HEK293 (cell line): ENCODE measurements around the gene STAP2.
A peak's percentile ranks its signal among the peaks of the same experiment; 100 is the strongest.

Experiments used
- CTCF ChIA-PET: fragments of 350-600 bp; formaldehyde crosslinking; extraction: SDS; loops from one replicate; lab custom pipeline; 2021; ENCODE audit warnings: antibody characterized with exemption; lab: Yijun Ruan, JAX
- POLR2A ChIA-PET: fragments of 300-600 bp; formaldehyde crosslinking; extraction: SDS; loops from one replicate; lab custom pipeline; 2020; ENCODE audit warnings: antibody characterized with exemption, inconsistent platforms; lab: Yijun Ruan, JAX
- H3K27ac ChIP-seq: fragments of 200-500 bp; sonication (Bioruptor generic); 2 replicates; pipeline ENCODE4 v1.5.1; 2014; ENCODE audit warnings: low read depth, low read length, control low read depth, inconsistent platforms; ENCODE audit errors: extremely low read depth
- H3K36me3 ChIP-seq, 2 experiments: fragments of 200-500 bp in 1 of 2; sonication (Bioruptor generic) in 1 of 2; 1 replicate in 1 of 2; 2 replicates in 1 of 2; pipeline ENCODE4 v1.5.1; 2014 to 2017; ENCODE audit warnings: inconsistent platforms in 2 of 2, low read length in 2 of 2; ENCODE audit not compliant: control insufficient read depth in 2 of 2, insufficient read depth in 1 of 2
- H3K4me1 ChIP-seq: fragments of 200-500 bp; sonication (Bioruptor generic); 2 replicates; pipeline ENCODE4 v1.5.1; 2014; ENCODE audit warnings: mild to moderate bottlenecking, low read length, inconsistent platforms; ENCODE audit not compliant: control insufficient read depth, insufficient read depth
- H3K4me3 ChIP-seq: 2 replicates; pipeline ENCODE4 v1.5.1; 2011; ENCODE audit warnings: low read depth, mild to moderate bottlenecking, control low read depth, low read length, moderate library complexity
- H3K9me3 ChIP-seq: fragments of 200-500 bp; sonication (Bioruptor generic); 2 replicates; pipeline ENCODE4 v1.5.1; 2014; ENCODE audit warnings: low read depth, low read length, inconsistent platforms; ENCODE audit not compliant: control insufficient read depth, insufficient read depth
- KLF1 ChIP-seq: fragments of 450-650 bp; formaldehyde crosslinking; IDR thresholded peaks from 2 replicates; pipeline ENCODE4 v1.5.1; 2016; ENCODE audit warnings: missing biosample characterization, missing genetic modification characterization
- KLF8 ChIP-seq: fragments of 450-650 bp; formaldehyde crosslinking; IDR thresholded peaks from 2 replicates; pipeline ENCODE4 v1.5.1; 2016; ENCODE audit warnings: missing biosample characterization, missing genetic modification characterization
- RBAK ChIP-seq: fragments of 450-650 bp; formaldehyde crosslinking; IDR thresholded peaks from 2 replicates; pipeline ENCODE4 v1.5.1; 2016; ENCODE audit warnings: missing biosample characterization, missing genetic modification characterization
- SP2 ChIP-seq: fragments of 450-650 bp; formaldehyde crosslinking; IDR thresholded peaks from 2 replicates; pipeline ENCODE4 v1.5.1; 2016; ENCODE audit warnings: missing biosample characterization, missing genetic modification characterization
- SP3 ChIP-seq: fragments of 450-650 bp; formaldehyde crosslinking; IDR thresholded peaks from 2 replicates; pipeline ENCODE4 v1.5.1; 2016; ENCODE audit warnings: missing biosample characterization, missing genetic modification characterization
- YY1 ChIP-seq: fragments of 450-650 bp; formaldehyde crosslinking; IDR thresholded peaks from 2 replicates; pipeline ENCODE4 v1.5.1; 2018; ENCODE audit warnings: missing biosample characterization, missing genetic modification characterization
- ZNF202 ChIP-seq: fragments of 450-650 bp; formaldehyde crosslinking; IDR thresholded peaks from 2 replicates; pipeline ENCODE4 v1.5.1; 2016; ENCODE audit warnings: missing biosample characterization, missing genetic modification characterization, borderline replicate concordance
- ZNF37A ChIP-seq: fragments of 450-650 bp; IDR thresholded peaks from 2 replicates; pipeline ENCODE4 v1.5.1; 2018; ENCODE audit warnings: missing biosample characterization, missing genetic modification characterization
- ZNF629 ChIP-seq: fragments of 450-650 bp; formaldehyde crosslinking; IDR thresholded peaks from 2 replicates; pipeline ENCODE4 v1.5.1; 2017; ENCODE audit warnings: missing biosample characterization, missing genetic modification characterization
- ZNF658 ChIP-seq: fragments of 450-650 bp; formaldehyde crosslinking; IDR thresholded peaks from 2 replicates; pipeline ENCODE4; 2016; ENCODE audit warnings: missing biosample characterization, missing genetic modification characterization
- ZNF660 ChIP-seq: fragments of 450-650 bp; IDR thresholded peaks from 2 replicates; pipeline ENCODE4 v1.5.1; 2018; ENCODE audit warnings: missing biosample characterization, mild to moderate bottlenecking, missing genetic modification characterization
- ZSCAN23 ChIP-seq: fragments of 450-650 bp; formaldehyde crosslinking; IDR thresholded peaks from 2 replicates; pipeline ENCODE4 v1.5.1; 2016; ENCODE audit warnings: missing biosample characterization, missing genetic modification characterization
- TF ChIP-seq, protein P1 (sequence below): fragments of 450-650 bp; IDR thresholded peaks from 2 replicates; pipeline ENCODE4 v1.5.1; 2018; ENCODE audit warnings: missing biosample characterization, mild to moderate bottlenecking, missing genetic modification characterization
- TF ChIP-seq, protein P2 (sequence below): fragments of 450-650 bp; formaldehyde crosslinking; IDR thresholded peaks from 2 replicates; pipeline ENCODE4 v1.5.1; 2016; ENCODE audit warnings: missing biosample characterization, missing genetic modification characterization, low read depth
- TF ChIP-seq, protein P3 (sequence below): fragments of 450-650 bp; formaldehyde crosslinking; IDR thresholded peaks from 2 replicates; pipeline ENCODE4 v1.5.1; 2016; ENCODE audit warnings: missing biosample characterization, missing genetic modification characterization
- TF ChIP-seq, protein P4 (sequence below): fragments of 450-650 bp; formaldehyde crosslinking; conservative IDR thresholded peaks from 2 replicates; pipeline ENCODE4 v1.5.1; 2016; ENCODE audit warnings: low read depth, missing biosample characterization, missing genetic modification characterization

STAP2 gene

DNA sequence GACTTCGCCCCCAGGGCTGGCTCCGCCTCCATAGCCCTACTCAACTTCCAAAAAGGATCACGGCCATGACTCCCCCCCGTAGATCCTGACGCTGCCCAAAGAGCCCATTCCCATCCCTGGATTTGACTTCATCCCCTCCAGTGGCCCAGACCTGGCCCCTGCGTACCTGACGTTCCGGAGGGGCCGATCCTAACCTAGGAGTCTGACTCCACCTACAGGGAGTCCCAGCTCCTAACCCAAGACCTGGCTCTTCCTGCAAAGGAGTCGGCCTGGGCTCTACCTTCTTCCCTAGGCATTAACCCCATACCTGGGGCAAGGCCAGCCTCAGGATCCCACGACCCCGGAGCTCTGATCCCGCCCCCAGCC is 10.8 kb downstream of the STAP2 start:
- CTCF ChIA-PET, result interaction anchor here (0.8 kb wide), 1 partner anchor 61 kb away, joined by 4 read pairs; no protein-coding TSS in a partner anchor
- H3K4me1 ChIP-seq, result no peaks in the 10 kb centered on the region
- no peak overlapping the region for H3K27ac ChIP-seq
- POLR2A ChIA-PET, result interaction anchor here (0.6 to 1.2 kb wide), 2 partner anchors 9 to 15 kb away, joined by 3 to 10 read pairs; partner anchors contain the start of gene MPND
- H3K9me3 ChIP-seq, result no peaks in the 10 kb centered on the region
- H3K4me3 ChIP-seq, result no peak overlapping the region
- no peak for TF ChIP-seq YY1 (tag by site-specific recombination)
- TF ChIP-seq, protein P1, sequence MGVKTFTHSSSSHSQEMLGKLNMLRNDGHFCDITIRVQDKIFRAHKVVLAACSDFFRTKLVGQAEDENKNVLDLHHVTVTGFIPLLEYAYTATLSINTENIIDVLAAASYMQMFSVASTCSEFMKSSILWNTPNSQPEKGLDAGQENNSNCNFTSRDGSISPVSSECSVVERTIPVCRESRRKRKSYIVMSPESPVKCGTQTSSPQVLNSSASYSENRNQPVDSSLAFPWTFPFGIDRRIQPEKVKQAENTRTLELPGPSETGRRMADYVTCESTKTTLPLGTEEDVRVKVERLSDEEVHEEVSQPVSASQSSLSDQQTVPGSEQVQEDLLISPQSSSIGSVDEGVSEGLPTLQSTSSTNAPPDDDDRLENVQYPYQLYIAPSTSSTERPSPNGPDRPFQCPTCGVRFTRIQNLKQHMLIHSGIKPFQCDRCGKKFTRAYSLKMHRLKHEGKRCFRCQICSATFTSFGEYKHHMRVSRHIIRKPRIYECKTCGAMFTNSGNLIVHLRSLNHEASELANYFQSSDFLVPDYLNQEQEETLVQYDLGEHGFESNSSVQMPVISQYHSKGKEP (tag by site-specific recombination), result no peak
- TF ChIP-seq, protein P2, sequence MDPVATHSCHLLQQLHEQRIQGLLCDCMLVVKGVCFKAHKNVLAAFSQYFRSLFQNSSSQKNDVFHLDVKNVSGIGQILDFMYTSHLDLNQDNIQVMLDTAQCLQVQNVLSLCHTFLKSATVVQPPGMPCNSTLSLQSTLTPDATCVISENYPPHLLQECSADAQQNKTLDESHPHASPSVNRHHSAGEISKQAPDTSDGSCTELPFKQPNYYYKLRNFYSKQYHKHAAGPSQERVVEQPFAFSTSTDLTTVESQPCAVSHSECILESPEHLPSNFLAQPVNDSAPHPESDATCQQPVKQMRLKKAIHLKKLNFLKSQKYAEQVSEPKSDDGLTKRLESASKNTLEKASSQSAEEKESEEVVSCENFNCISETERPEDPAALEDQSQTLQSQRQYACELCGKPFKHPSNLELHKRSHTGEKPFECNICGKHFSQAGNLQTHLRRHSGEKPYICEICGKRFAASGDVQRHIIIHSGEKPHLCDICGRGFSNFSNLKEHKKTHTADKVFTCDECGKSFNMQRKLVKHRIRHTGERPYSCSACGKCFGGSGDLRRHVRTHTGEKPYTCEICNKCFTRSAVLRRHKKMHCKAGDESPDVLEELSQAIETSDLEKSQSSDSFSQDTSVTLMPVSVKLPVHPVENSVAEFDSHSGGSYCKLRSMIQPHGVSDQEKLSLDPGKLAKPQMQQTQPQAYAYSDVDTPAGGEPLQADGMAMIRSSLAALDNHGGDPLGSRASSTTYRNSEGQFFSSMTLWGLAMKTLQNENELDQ (tag by site-specific recombination), result no peak
- H3K36me3 ChIP-seq, result no peaks in the 10 kb centered on the region

DNA sequence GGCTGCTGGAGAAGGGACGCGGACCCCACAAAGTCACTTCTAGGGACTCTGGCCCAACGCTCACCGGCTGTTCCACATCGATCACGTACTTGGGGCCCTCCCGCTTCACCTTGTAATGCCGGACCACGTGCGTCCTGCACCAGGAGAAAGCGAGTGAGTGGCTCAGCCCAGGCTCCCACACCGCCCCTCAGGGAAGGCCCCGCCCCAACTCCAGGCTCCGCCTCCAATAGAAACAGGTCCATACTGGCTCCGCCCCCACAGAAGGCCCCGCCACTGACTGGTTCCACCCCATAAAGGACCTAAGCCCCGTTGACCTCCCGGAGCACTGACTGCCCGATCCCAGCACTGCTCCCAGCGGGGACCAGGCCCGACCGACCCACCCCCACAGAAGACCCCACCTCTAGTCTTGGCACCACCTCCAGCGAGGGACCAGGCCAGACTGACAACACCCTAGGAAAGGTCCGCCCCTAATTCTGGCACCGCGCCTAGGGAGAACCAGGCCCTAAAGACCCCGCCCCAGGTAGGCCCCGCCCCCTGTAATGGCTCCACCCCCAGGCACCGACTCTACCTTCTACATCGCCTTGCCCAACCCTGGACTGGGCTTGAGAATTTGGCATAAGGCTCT is 11.3 kb downstream of the STAP2 start:
- no peak overlapping the region for H3K27ac ChIP-seq
- ChIA-PET CTCF (no interaction called here), POLR2A (interaction anchor here (1.2 kb wide), 1 partner anchor 16 kb away, joined by 10 read pairs; the partner anchor contains the start of gene MPND)
- H3K9me3 ChIP-seq, result no peaks in the 10 kb centered on the region
- no peaks in the 10 kb centered on the region for H3K36me3 ChIP-seq
- peak; percentile 31 for TF ChIP-seq SP3 (tag by site-specific recombination)
- TF ChIP-seq ZNF660 (tag by site-specific recombination), result no peak
- no peak for TF ChIP-seq ZNF629 (tag by site-specific recombination)
- TF ChIP-seq, protein P3, sequence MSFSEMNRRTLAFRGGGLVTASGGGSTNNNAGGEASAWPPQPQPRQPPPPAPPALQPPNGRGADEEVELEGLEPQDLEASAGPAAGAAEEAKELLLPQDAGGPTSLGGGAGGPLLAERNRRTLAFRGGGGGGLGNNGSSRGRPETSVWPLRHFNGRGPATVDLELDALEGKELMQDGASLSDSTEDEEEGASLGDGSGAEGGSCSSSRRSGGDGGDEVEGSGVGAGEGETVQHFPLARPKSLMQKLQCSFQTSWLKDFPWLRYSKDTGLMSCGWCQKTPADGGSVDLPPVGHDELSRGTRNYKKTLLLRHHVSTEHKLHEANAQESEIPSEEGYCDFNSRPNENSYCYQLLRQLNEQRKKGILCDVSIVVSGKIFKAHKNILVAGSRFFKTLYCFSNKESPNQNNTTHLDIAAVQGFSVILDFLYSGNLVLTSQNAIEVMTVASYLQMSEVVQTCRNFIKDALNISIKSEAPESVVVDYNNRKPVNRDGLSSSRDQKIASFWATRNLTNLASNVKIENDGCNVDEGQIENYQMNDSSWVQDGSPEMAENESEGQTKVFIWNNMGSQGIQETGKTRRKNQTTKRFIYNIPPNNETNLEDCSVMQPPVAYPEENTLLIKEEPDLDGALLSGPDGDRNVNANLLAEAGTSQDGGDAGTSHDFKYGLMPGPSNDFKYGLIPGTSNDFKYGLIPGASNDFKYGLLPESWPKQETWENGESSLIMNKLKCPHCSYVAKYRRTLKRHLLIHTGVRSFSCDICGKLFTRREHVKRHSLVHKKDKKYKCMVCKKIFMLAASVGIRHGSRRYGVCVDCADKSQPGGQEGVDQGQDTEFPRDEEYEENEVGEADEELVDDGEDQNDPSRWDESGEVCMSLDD (tag by site-specific recombination), result no peak
- TF ChIP-seq ZNF658, result no peak
- TF ChIP-seq SP2, result peak; percentile 52
- TF ChIP-seq ZNF202 (tag by site-specific recombination), result no peak
- 0 out of 2 replicates have a peak, but pooled peaks have one; percentile 71 for TF ChIP-seq KLF1 (tag by site-specific recombination)
- no peak for TF ChIP-seq ZNF37A (tag by site-specific recombination)
- no peak for TF ChIP-seq ZSCAN23 (tag by site-specific recombination)
- TF ChIP-seq, protein P4, sequence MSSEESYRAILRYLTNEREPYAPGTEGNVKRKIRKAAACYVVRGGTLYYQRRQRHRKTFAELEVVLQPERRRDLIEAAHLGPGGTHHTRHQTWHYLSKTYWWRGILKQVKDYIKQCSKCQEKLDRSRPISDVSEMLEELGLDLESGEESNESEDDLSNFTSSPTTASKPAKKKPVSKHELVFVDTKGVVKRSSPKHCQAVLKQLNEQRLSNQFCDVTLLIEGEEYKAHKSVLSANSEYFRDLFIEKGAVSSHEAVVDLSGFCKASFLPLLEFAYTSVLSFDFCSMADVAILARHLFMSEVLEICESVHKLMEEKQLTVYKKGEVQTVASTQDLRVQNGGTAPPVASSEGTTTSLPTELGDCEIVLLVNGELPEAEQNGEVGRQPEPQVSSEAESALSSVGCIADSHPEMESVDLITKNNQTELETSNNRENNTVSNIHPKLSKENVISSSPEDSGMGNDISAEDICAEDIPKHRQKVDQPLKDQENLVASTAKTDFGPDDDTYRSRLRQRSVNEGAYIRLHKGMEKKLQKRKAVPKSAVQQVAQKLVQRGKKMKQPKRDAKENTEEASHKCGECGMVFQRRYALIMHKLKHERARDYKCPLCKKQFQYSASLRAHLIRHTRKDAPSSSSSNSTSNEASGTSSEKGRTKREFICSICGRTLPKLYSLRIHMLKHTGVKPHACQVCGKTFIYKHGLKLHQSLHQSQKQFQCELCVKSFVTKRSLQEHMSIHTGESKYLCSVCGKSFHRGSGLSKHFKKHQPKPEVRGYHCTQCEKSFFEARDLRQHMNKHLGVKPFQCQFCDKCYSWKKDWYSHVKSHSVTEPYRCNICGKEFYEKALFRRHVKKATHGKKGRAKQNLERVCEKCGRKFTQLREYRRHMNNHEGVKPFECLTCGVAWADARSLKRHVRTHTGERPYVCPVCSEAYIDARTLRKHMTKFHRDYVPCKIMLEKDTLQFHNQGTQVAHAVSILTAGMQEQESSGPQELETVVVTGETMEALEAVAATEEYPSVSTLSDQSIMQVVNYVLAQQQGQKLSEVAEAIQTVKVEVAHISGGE, result no peak
- peak; percentile 63; the same call in 1 of the 2 replicates for TF ChIP-seq KLF8 (tag by site-specific recombination)
- no peak for TF ChIP-seq RBAK (tag by site-specific recombination)
- TF ChIP-seq, all 188 proteins: peak for 4
- no peak overlapping the region for H3K4me3 ChIP-seq
- H3K4me1 ChIP-seq, result no peaks in the 10 kb centered on the region
